GM18867 (cell line): ENCODE results near the gene EPN2.

Experiments
- ATAC-seq: cut with Tn5 transposase; IDR thresholded peaks from one replicate; pipeline ENCODE4 v1.9.1; 2021; ENCODE audit warnings: mild to moderate bottlenecking, moderate library complexity; ENCODE audit not compliant: unreplicated experiment

EPN2 gene

GRCh38 chr17:19328441-19329061 lies 91.4 kb downstream of the EPN2 start:
- no peak for ATAC-seq

- no peak for ATAC-seq
Observed at GRCh38 chr17:19329136-19329535, 92.0 kb downstream of the EPN2 start.

GRCh38 chr17:19329839-19330238 lies 92.7 kb downstream of the EPN2 start:
- ATAC-seq: no peak

GRCh38 chr17:19330271-19330670 lies 93.1 kb downstream of the EPN2 start:
- no peak for ATAC-seq

- ATAC-seq: no peak
Observed at GRCh38 chr17:19331134-19331533, 94.0 kb downstream of the EPN2 start.

- no peak for ATAC-seq
Observed at GRCh38 chr17:19331543-19332245, 94.5 kb downstream of the EPN2 start.

- no peak for ATAC-seq
Observed at GRCh38 chr17:19332371-19333131, 95.4 kb downstream of the EPN2 start.

- no peak for ATAC-seq
Observed at GRCh38 chr17:19333132-19333440, 95.9 kb downstream of the EPN2 start.

GRCh38 chr17:19333736-19334290 lies 96.6 kb downstream of the EPN2 start:
- ATAC-seq: no peak

- ATAC-seq: no peak
Observed at GRCh38 chr17:19334331-19334730, 97.2 kb downstream of the EPN2 start.

- ATAC-seq: no peak
Observed at GRCh38 chr17:19335951-19336631, 98.9 kb downstream of the EPN2 start.

- no peak for ATAC-seq
Observed at GRCh38 chr17:19336938-19337711, 100.0 kb downstream of the EPN2 start.

GRCh38 chr17:19337712-19338023 lies 100.5 kb downstream of the EPN2 start:
- ATAC-seq: no peak

GRCh38 chr17:19338031-19338990 lies 101.1 kb downstream of the EPN2 start:
- no peak for ATAC-seq

GRCh38 chr17:19339341-19339815 lies 102.2 kb downstream of the EPN2 start:
- no peak for ATAC-seq

GRCh38 chr17:19341211-19341631 lies 104.1 kb downstream of the EPN2 start:
- ATAC-seq: no peak

GRCh38 chr17:19341641-19342610 lies 104.8 kb downstream of the EPN2 start:
- no peak for ATAC-seq

GRCh38 chr17:19342611-19343255 lies 105.6 kb downstream of the EPN2 start:
- no peak for ATAC-seq
